GM19099 (cell line): Measurements from ENCODE around the gene EHMT1.

ENCODE experiments used
- POLR2A ChIP-seq: IDR thresholded peaks from 3 replicates; pipeline ENCODE4 v1.6.1; 2011; ENCODE audit warnings: low read depth; ENCODE audit not compliant: insufficient read length; ENCODE audit errors: extremely low read depth

Gene EHMT1

DNA sequence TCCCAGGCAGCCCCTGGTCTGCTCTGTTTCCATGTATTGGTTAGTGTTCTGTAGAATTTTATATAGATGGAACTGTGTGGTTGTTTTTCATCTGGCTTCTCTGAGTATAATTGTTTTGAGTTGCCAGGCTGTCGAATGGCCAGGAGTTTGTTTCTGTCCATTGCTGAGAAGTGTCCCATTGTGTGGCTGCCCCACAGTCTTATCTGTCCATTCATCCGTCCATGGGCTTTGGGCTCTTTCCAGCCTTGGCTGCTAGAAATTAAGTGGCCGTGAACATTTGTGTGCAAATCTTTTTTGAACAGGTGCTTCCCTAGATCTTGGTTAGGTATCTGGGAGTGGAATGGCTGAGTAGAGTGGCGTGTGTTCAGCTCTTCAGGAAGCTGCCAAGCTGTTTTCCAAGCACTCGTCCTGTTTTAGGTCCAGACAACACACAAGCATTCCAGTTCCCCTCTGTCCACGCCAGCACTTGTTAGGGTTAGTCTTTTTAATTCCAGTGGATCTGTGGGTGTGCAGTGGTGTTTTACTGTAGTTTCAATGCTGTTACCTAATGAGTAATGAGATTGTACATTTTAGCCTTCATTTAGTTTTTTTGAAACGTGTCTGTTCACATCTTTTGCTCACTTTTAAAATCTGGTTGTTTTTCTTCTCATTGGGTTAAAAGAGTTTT is 136.6 kb downstream of the EHMT1 start:
- TF ChIP-seq POLR2A: no peak

DNA sequence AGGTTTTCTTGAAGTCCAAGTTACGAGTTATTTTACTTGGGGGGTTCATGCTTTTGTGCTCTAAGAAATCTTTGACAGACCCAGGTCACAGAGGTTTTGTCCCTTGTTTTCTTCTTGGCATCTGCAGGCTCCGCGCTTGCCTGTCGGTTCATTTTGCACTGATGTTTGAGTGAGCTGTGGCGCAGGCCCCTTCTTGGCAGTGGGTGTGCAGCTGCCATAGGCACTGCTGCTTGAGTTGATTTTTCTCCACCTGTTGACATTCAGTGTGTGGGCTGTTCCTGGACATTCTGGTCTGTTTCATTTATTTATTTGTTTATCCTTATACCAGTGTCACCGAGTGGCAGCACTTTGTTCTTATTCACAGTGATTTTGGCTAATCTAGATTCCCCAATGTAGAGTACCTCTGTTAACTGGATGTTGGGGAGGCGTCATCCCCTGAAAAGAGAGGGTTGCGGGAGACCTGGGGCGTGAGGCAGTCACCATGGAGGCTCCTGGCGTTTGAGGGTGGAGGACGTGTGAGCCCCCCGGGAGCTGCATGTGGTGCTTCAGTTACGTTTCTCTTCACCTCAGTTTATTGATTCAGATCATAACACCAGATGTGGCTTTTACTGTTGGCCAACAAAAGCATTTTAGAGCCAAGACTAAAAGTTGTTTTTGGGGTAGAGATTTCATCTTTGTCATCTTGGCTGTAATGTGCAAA is 137.4 kb downstream of the EHMT1 start:
- no peak for TF ChIP-seq POLR2A

- TF ChIP-seq POLR2A: no peak
Measured at GRCh38 chr9:137757139-137757538, 138.3 kb downstream of the EHMT1 start.

GRCh38 chr9:137757613-137758029 is 138.8 kb downstream of the EHMT1 start:
- TF ChIP-seq POLR2A: no peak

- no peak for TF ChIP-seq POLR2A
Measured at GRCh38 chr9:137758067-137758466, 139.3 kb downstream of the EHMT1 start.

DNA sequence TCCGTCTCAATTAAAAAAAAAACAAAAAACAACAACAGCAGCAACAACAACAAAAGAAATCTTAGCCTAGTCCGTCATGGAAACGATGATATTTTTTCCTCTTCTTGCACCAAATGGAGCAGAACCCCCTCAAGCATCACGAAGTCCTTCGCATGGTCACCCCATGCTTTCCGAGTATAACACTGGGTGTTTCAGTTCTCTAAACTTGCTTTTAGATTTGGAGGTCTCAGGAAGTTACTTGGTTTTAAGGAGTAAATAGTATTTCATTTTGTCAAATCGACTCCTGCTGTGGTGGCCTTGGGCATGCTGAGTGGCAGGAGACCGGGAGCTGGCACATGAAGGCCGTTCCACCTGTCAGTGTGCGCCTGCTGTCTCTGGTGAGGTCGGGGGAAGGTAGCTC is 140.3 kb downstream of the EHMT1 start:
- peak; percentile 23 for TF ChIP-seq POLR2A

- TF ChIP-seq POLR2A: no peak
Measured at GRCh38 chr9:137759649-137760321, 141.0 kb downstream of the EHMT1 start.

DNA sequence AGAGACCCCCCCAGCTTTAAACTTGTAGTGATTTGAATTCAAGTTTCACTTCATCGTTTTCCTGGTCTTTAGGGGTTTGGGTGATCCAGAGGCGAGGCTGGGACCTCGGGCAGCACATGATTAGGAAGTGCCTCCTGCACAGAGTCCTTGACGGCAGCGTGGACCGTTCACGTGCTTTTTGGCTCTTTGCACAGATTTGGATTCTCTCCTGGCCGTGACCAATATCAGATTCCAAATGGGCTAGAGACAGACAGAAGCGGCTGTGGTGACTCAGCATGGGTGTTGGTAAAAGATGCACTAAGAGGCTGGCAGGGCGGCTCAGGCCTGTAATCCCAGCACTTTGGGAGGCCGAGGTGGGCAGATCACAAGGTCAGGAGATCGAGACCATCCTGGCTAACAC is 141.6 kb downstream of the EHMT1 start:
- no peak for TF ChIP-seq POLR2A

DNA sequence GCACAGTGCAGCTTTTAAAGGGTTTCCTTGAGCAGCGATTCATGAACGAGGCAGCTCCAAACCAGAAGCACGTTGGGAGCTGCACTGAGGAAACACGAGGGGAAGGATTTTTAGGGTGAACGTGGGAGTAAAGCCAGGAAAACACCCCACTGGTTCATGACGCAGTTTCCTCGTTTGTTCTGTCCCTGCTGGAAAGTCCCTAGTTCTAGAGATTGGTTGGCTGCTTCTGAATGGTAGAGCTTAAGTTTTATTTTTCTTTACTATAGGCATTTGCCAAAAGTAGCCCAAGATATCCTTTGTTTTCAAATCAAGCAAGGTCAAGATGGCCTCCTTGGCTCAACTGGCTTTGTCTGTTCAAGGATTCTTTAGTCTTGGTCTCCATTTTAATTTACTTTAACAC is 142.2 kb downstream of the EHMT1 start:
- no peak for TF ChIP-seq POLR2A

- TF ChIP-seq POLR2A: no peak
Measured at GRCh38 chr9:137761793-137762192, 143.0 kb downstream of the EHMT1 start.

- no peak for TF ChIP-seq POLR2A
Measured at GRCh38 chr9:137762414-137763061, 143.7 kb downstream of the EHMT1 start.

DNA sequence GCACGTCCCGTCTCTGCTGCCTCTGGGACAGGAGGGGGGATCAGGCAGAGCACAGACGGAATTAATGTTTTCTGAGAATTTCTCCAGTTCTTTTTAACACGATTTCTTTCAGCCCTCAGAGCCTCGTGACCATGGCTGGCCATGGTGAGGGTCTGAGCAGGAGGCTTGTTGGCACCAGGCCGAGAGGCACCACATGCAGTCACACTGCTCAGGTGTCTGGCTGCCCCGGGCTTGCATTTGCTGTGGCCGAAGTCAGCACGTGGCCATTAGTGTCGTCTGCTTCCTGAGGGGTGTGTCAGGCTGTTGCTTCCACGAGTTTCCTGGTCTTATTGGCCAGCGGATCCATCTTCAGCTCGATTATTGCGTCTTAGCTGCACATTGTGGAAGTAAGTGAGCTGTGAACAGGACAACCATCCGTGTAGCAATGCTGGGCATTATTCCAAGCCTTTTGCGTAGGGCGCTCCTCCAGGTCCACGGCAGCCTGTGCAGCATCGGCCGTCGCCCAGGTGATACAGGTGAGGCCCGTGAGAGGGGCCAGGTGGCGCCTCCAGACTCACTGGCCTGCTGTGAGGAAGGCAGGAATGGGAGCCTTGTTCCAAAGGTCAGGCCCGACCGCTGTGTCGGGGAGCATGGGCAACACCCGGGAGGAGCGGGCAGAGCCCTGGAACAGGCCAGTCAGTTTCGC is 144.6 kb downstream of the EHMT1 start:
- no peak for TF ChIP-seq POLR2A

DNA sequence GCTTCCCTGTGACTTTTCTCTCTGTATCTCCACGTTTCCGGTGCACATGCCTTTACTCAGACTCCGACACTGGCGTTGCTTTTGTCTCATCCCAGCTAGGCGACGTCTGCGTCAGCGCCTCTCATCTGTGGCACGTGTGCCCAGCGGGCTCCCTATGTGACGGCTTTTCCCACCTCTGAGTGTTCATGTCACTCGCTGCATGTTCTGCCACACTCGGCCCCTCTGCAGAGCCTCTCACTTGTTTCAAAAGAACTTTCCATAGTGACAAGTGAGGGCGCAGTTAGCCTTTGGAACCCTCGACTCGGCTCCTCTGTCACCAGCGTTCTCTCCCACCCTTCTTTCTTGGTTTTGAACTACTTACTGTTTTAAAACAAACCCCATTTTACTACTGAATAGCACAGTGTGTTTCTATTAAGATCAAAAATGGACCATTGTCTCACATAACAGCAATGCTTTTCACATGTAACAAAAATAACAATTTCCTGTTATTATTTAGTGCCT is 145.4 kb downstream of the EHMT1 start:
- no peak for TF ChIP-seq POLR2A

GRCh38 chr9:137764981-137765380 is 146.2 kb downstream of the EHMT1 start:
- TF ChIP-seq POLR2A: no peak

- TF ChIP-seq POLR2A: no peak
Measured at GRCh38 chr9:137765536-137765935, 146.7 kb downstream of the EHMT1 start.
